ENCODE results near the gene SIGLEC1.

Gene SIGLEC1

GRCh38 chr20:3739054-3739925 lies 26.9 kb upstream of the SIGLEC1 start:
- no peak overlapping the region for H3K4me3 ChIP-seq (ENCODE audit: low read depth, low read length)
- CTCF ChIA-PET, result interaction anchor here (0.9 to 3.5 kb wide), 5 partner anchors 8 to 63 kb away, joined by 3 to 22 read pairs (median 3); no protein-coding TSS in a partner anchor
- TF ChIP-seq, protein P1, sequence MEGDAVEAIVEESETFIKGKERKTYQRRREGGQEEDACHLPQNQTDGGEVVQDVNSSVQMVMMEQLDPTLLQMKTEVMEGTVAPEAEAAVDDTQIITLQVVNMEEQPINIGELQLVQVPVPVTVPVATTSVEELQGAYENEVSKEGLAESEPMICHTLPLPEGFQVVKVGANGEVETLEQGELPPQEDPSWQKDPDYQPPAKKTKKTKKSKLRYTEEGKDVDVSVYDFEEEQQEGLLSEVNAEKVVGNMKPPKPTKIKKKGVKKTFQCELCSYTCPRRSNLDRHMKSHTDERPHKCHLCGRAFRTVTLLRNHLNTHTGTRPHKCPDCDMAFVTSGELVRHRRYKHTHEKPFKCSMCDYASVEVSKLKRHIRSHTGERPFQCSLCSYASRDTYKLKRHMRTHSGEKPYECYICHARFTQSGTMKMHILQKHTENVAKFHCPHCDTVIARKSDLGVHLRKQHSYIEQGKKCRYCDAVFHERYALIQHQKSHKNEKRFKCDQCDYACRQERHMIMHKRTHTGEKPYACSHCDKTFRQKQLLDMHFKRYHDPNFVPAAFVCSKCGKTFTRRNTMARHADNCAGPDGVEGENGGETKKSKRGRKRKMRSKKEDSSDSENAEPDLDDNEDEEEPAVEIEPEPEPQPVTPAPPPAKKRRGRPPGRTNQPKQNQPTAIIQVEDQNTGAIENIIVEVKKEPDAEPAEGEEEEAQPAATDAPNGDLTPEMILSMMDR (IDR thresholded peaks at IDR 0.05; ENCODE audit: insufficient read depth, low read length, missing control alignments), result no peak
- DNase-seq (ENCODE audit: low read depth, low spot score), result no peak
- POLR2A ChIA-PET, result no interaction called here

DNA sequence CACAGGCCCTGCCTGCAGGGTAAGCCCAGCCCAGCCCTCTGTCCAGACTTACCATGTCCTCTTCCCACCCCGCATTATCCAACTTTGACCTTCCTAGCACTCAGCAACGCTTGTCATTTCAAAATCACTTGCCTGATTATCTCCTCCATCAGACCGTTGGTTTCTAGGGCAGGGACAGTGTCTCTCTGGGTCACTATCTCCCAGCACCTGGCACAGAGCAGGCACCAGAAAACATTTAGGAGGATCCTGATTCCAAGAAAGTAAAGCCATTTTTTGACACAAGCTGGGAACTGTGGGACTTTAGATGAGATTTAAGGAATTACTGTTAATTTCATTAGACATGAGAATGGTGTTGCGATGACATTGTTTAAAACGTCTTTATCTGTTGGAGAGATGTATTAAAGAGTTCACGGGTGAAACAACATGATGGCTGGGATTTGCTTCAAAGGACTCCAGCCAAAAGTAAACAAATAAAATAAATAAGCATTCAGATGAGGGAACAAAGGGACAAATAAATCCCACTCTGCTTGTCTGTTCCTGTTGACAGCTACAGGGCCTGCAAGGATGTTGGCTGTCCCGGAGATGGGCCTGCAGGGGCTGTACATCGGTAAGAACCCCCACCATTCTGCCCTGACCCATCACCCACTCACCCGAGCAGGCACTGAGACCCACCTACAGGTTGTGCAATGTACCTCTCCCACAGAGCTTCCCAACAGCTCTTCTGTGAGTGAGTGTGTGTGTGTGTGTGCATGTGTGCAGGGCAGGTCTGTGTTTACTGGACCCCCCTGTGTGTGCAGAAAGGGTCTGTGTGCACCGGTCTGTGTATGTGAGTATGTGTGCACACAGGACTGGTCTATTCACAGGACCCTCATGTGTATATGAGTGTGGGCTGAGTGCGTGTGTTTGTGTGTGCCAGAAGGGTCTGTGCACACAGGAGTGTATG lies 26.0 kb upstream of the SIGLEC1 start:
- ChIA-PET POLR2A (no interaction called here), CTCF (interaction anchor here (3.0 kb wide), 1 partner anchor 28 kb away, joined by 11 read pairs; no protein-coding TSS in a partner anchor)
- DNase-seq (ENCODE audit: low read depth, low spot score), result no peak
- no peak overlapping the region for H3K4me3 ChIP-seq (ENCODE audit: low read depth, low read length)
- TF ChIP-seq, protein P1 (IDR thresholded peaks at IDR 0.05; ENCODE audit: insufficient read depth, low read length, missing control alignments), result no peak

GRCh38 chr20:3735768-3736167 lies 23.4 kb upstream of the SIGLEC1 start:
- CTCF ChIA-PET, result interaction anchor here (1.1 to 3.0 kb wide), 4 partner anchors 8 to 83 kb away, joined by 3 to 11 read pairs (median 3); no protein-coding TSS in a partner anchor
- DNase-seq (ENCODE audit: low read depth, low spot score), result no peak
- POLR2A ChIA-PET, result interaction anchor here (0.5 kb wide), 1 partner anchor 144 kb away, joined by 3 read pairs; no protein-coding TSS in a partner anchor
- no peak overlapping the region for H3K4me3 ChIP-seq (ENCODE audit: low read depth, low read length)
- TF ChIP-seq, protein P1 (IDR thresholded peaks at IDR 0.05; ENCODE audit: insufficient read depth, low read length, missing control alignments), result no peak

- DNase-seq (ENCODE audit: low read depth, low spot score), result no peak
- TF ChIP-seq, protein P1 (IDR thresholded peaks at IDR 0.05; ENCODE audit: insufficient read depth, low read length, missing control alignments), result no peak
- POLR2A ChIA-PET, result no interaction called here
- H3K4me3 ChIP-seq (ENCODE audit: low read depth, low read length), result no peak overlapping the region
- CTCF ChIA-PET, result interaction anchor here (1.0 to 2.3 kb wide), 2 partner anchors 21 to 23 kb away, joined by 4 to 9 read pairs; no protein-coding TSS in a partner anchor
These were observed 21.9 kb upstream of the SIGLEC1 start for GRCh38 chr20:3734111-3734843.

DNA sequence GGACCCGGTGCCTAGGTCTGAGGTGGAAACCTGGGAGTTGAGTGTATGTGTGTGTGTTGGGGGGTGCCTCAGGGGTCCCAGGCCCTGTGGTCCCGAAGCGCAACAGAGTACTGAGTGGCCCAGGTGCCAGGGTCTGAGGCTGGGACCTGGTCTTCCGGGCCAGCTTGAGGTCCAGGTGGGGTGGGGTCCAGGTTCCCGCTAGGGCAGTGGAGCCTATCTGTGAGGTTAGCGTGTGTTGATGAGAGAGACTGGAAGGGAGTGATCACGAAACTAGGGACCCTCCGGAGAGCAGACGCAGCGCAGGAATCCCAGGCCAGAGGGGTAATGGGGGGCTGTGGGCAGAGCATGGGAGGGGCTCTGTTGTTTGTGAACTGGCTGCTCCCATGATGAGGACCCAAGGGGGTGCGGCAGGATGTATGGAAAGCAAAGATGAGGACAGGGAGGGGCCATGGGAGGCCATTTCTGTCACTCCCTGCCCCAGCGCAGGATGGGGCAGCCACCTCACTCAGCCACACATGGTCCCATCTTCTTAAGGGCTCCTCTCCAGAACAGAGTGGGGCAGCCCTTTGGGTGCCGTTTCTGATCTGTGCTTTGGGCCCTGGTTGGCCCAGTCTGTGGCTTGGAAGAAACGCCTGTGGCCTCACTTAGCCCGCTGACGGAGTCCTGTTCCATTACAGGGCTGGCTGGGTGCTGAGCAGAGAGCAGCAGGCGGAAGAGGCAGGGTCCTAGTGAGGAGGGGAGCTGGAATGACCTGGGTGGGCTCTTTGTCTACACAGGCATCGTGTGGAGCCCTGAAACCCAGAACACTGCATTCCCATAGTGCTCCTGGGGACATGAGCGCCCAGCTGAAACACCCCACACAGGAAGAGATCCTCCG lies 21.0 kb upstream of the SIGLEC1 start:
- TF ChIP-seq, protein P1 (IDR thresholded peaks at IDR 0.05; ENCODE audit: insufficient read depth, low read length, missing control alignments), result no peak
- no peak for DNase-seq (ENCODE audit: low read depth, low spot score)
- ChIA-PET CTCF (interaction anchor here (0.6 to 7.2 kb wide), 4 partner anchors 9 to 23 kb away, joined by 3 to 41 read pairs (median 6); no protein-coding TSS in a partner anchor), POLR2A (no interaction called here)
- no peak overlapping the region for H3K4me3 ChIP-seq (ENCODE audit: low read depth, low read length)

Data from AG04449 (cell line).